Spleen (tissue), 7 donors: Measurements from ENCODE around the gene LCA5.

Source experiments
- POLR2AphosphoS5 ChIP-seq, 3 donors: sonication (generic); formaldehyde crosslinking; IDR thresholded peaks; one replicate each; pipeline ENCODE4 v1.5.1; 2017; ENCODE audit warnings: antibody characterized with exemption in 3 of 3
- TF ChIP-seq, protein P1 (sequence below), 11 experiments: fragments of 200-600 bp in 7 of 11; fragments of 450-650 bp in 4 of 11; sonication (generic) in 4 of 11; IDR thresholded peaks in 8 of 11; conservative IDR thresholded peaks in 3 of 11; 1 replicate in 7 of 11; 2 replicates in 4 of 11; pipeline versions ENCODE4 v1.4.0 to v1.8.0; 2016 to 2021; ENCODE audit warnings: antibody characterized with exemption in 11 of 11, inconsistent platforms in 4 of 11, mild to moderate bottlenecking in 1 of 11
- donor health status: DM: no; HTN: no; CAD: no; lungs with moderate emphysema.
- donor health status: DM: no; HTN: no; CAD: no.
- donor health status: DM: no; HTN: no; CAD: no.

DNA sequence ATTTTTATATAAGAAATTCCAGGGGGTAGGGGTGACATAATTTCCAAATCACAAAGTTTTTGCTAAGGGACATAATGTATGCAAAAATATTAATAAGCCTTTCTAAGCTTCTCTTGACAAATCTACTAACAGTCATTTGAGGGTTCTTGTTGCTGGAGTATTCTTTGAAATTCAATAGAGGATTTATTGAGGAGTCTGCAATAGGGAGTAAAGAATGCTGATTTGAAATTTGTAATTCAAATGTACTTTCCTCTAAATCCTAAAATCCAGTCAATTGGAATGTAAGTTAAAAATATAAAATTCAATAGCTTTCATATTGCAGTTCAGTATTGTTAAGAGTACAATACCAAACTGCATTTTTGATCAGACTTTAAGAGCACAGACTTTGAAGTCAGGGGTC is 17.1 kb upstream of the LCA5 start:
- TF ChIP-seq, protein P1, sequence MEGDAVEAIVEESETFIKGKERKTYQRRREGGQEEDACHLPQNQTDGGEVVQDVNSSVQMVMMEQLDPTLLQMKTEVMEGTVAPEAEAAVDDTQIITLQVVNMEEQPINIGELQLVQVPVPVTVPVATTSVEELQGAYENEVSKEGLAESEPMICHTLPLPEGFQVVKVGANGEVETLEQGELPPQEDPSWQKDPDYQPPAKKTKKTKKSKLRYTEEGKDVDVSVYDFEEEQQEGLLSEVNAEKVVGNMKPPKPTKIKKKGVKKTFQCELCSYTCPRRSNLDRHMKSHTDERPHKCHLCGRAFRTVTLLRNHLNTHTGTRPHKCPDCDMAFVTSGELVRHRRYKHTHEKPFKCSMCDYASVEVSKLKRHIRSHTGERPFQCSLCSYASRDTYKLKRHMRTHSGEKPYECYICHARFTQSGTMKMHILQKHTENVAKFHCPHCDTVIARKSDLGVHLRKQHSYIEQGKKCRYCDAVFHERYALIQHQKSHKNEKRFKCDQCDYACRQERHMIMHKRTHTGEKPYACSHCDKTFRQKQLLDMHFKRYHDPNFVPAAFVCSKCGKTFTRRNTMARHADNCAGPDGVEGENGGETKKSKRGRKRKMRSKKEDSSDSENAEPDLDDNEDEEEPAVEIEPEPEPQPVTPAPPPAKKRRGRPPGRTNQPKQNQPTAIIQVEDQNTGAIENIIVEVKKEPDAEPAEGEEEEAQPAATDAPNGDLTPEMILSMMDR (IDR thresholded peaks at IDR 0.05 in 8 of 11, conservative IDR thresholded peaks at IDR 0.05 in 3 of 11): no peak
- TF ChIP-seq POLR2AphosphoS5 (IDR thresholded peaks at IDR 0.05): no peak
